Stimulated activated CD4-positive, alpha-beta T cell treated with anti-CD3 and anti-CD28 coated beads, TNF-alpha, amount 100 ng/mL, for 48 hours (primary cell): ENCODE measurements around the gene INTS11.
A peak's percentile ranks its signal among the peaks of the same experiment; 100 is the strongest.

Source experiments
- DNase-seq, 3 donors: peaks; one replicate each; pipeline ENCODE4 v3.0.0-alpha.2; 2020; ENCODE audit warnings: low read depth in 3 of 3

INTS11 gene

DNA sequence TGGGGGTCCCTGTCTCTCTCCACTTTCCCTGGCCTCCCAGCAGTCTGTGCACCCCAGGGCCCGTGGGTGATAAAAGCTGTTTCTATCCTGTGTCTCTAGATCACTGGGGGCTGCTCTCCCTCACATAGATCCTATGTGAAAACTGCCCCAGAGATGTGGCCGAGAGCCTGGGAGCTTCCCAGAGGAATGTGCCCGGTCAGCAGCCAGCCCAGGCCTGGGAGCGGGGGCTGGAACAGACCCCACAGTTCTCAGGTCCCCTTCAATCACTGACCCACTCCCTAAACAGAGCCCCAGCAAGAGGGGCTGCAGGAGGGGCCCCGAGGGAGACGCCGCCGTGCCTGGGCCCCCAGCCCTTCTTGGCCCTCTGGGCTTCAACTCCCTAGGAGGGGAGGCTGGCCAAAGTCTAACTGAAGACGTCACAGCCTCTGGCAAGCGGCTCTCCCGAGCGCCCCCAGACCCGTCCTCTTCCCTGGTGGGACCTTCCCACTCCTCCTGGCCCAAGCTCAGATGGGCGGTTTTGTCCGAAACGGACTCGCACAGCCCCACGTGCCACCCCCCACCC, 33.5 kb upstream of the INTS11 start:
- no peak for DNase-seq

DNA sequence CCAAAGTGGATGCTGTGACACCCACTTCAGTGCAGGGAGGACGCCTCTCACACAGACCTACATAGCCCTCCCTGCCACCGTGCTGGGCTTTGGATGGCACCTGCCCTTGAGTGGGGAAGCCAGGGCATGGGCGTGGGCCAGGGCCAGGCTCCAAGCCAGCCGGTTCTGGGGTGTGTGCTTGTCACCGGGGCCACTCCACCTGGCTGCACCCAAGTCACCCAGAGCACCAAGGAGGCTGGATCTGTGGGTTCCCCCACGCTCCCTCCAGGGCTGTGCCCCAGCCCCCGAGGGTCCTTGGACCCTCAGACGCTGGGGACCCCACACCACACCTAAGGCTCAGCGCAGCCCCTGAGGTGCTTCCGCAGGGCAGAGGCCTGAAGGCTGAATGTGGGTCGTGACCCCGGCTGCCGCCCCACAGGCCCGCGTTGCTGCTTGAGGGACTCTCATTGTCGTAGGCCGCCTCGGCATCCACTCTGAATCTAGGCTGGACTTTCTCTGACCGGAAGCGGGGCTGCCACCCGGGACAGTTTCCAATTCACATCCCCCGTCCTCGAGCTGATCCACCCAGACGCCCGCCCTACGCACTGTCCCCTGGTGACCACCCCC, 32.4 kb upstream of the INTS11 start:
- DNase-seq = no peak

DNA sequence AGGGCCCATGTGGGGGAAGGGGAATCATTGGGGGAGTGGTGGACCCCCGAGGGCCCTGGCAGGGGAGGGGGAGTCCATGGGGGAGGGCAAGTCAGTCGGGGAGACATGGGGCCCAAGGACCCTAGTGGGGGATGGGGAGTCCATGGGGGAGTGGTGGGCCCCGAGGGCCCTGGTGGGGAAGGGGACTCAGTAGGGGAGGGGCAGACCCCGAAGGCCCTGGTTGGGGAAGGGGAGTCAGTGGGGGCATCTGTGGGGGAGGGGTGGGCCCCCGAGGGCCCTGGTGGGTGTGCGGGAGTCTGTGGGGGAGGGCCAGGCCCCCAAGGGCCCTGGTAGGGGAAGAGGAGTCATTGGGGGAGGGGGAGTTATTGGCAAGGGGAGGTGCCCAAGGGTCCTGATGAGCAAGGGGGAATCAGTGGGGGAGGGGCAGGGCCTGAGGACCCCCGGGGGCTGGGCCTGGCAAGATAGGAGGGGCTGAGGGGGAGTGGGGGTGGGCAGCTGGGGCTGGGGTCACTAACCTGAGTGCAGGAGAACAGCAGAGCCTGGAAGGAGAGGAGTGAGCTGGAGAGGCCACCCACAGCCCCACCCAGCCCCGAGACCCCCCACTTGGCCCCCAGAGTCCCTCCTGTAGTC, 31.8 kb upstream of the INTS11 start:
- DNase-seq = no peak

DNA sequence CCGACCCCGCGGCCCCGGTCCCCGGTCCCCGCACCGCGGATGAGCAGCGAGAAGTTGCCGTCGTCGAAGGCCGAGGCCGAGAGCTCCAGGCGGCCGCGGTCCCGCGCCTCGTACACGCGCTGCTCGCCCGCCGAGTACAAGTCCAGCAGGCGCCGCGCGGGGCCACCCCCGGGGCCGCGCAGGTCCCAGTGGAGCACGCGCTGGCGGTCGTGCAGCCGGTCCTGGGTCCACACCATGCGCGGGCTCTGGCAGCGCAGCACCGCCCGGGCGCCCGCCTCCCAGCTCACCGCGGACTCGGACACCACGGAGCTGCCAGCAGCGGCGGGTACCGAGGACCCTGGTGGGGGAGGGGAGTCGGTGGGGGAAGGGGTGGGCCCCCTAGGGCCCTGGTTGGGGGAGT, 31.0 kb upstream of the INTS11 start:
- no peak for DNase-seq

DNA sequence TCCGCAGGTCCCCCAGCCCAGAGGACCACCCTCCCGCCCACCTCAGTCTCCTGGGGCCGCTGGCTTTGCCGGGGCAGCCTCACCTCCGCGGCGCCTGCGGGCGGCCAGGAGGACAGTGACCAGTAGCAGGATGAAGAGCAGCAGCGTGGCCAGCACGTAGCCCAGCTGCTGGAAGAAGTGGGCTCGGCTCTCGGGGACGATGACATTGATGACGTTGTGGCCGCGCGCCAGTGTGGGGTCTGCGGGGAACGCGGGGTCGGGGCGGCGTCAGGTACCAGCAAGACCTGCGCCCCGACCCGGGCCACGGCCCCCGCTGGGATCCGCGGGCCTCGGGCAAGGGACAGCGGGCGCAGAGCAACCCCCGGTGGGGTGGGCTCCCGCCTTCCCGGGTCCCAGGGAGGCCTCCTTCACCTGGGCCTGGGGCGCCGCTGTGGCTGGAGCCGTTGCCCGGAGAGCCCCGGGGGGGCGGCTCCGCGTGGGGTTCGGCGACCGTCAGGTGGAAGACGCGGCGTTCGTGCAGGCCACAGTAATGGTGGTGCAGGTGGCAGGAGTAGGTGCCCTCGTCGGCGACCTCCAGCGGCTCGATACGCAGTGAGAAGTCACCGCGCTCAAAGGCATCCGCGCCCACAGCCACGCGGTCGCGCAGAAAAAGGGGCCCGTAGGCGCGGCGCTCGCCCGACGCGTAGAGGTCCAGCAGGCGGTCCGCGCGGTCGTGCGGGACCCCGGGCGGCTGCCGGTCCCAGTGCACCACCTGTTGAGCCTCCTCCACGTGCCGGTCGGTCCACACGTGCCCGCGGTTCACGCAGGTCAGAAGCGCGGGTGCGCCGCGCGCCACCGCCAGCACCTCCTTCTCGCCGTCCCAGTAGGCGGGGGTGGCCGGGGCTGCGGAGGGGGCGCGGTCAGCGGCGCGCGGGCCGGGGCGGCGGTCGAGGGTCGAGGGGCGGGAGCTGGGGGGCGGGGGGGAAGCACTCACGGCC, 30.1 kb upstream of the INTS11 start:
- DNase-seq = no peak

DNA sequence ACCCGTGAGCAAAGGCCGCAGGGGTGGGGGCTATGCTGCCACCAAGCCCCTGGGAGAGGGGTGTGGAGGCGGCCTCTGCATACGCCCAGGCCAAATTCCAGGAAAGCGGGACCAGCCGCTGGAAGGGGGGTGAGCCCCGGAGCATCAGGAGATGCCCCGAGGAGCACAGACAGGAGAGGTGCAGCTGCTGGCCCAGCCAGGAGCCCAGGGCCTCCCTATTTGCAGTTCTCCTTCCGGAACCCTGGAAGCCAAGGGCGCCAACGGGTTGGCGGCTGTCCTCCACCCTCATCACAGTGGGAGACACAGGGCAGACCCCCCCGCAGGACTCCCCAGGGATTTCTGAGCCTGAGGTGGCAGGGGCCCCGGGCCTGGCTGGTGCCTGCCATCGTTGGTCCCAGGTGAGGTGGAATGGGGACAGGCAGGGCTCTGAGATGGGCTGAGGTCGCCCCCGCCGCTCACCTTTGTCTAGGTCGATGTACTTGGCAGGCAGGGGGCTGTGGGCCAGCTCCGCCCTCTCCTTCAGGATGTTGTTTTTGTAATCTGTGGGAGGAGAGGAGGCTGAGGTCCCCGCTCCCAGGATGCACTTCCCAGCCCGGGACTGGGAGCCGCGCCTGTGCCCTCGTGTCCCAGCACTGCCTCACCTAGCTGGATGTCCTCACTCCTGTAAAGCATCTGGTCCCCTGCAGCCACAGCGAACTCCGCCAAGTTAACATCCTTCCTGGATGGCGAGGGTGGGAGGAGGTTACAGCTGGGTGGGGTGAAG, 29.1 kb upstream of the INTS11 start:
- DNase-seq = no peak

DNA sequence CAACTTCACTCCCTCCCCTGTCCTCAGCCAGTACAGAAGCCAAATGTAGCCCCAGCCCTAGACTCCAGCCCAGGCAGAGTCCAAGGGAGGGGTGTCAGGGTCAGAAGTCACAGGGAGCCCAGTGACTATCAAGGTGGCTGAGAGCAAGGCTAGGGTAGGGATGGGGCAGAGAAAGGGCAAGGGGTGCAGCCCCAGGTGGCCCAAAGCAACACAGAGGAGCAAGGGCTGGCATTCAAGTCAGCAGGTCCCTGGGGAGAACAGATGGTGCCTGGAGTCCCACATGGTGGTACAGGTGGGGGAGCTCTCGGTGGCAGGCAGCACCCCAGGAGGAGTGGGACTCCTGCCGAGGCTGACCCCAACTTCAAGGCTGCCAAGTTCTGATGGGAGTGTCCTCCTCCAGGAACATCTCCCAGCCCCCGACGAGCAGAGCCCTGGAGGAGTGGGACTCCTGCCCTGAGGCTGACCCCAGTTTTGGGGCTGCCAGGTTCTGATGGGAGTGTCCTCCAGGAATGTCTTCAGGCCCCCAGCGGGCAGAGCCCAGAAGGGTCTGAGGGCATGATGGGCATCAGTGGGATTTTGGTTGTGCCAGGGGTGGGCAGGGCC, 28.4 kb upstream of the INTS11 start:
- DNase-seq = no peak

DNA sequence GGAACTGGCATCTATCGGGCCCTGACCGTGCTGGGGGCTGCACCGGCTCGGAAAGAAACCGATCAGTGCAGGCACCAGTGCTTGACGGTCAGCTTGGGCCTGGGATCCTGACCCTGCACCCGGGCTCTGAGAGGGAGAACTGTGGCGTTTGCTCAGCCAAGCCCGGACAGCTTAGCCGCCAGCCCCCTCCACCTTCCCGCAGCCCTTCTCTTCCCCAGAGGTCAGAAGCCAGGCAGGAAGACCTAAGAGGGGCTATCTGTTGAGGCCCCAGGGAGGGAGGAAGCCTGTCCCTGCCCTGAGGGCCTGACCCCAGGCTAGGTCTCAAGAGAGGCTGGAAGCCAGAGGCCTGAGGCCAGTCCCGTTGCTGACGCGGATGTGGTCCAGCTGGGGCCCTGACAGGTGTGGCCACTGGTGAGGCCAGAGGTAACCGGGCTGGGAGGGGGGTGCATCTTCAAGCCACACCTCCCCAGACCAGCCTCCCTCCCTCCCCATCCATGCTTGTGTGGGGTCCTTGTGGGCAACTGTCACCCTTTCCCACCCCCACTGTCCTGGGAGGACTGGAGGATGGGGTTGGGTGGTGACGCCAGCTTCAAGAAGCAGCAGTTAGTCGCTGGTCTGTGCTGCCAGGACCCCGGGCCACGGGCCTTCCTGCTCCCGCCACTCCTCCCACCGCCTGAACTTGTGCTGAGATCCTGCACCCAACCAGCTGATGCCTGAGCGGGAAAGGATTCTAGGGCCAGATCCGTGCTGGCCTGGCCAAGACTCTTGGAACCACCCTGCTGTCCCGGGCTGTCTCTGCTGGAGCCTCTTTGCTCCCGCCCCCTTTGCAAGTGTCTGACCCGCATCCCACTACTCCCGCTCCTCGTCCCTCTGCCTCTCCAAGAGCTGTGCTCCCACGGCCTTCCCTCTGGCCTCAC, 27.3 kb upstream of the INTS11 start:
- DNase-seq = no peak

DNA sequence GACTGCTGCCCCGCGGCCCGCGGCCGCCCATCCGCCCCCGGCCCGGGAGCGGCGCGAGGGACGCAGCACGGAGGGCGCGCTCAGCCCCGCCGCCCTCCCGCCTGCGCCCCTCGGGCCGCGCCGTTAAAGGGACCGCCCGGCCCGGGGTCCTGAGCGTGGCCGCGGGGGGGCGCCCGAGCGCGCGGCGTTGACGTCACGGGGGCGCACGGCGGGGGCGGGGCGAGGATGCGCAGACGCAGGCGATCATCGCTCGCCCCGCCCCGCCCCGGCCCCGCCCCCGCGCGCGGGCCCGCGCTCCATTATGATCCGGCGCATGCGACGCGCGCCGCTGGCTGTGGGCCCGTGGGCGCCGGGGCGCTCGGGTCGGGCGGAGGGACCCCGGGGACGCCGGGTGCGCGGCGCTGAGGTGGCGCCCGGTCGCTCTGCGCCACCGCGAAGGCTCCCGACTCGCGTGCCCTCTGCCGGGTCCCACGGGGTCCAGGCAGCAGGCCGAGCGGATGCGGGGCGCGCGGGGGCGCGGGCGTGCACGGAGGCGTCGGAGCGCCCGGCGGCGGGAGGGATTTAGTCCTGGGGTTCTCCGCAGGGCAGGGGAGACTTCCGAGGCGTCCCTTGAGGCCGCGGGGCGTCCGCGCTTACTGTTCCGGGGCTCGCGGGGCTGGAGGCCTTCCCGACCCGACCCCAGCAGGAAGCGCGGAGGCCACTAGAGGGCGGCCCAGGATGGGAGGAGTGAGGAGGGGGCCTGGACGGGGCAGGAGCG, 25.0 kb upstream of the INTS11 start, which contains the start of gene DVL1:
Gene DVL1, minus strand, starts transcription at position 163 of the 757 bp plus-strand sequence. CDS start 353 bp downstream, outside the sequence.
- peak in 2 of 3 donors; percentile 37 to 63 for DNase-seq

DNA sequence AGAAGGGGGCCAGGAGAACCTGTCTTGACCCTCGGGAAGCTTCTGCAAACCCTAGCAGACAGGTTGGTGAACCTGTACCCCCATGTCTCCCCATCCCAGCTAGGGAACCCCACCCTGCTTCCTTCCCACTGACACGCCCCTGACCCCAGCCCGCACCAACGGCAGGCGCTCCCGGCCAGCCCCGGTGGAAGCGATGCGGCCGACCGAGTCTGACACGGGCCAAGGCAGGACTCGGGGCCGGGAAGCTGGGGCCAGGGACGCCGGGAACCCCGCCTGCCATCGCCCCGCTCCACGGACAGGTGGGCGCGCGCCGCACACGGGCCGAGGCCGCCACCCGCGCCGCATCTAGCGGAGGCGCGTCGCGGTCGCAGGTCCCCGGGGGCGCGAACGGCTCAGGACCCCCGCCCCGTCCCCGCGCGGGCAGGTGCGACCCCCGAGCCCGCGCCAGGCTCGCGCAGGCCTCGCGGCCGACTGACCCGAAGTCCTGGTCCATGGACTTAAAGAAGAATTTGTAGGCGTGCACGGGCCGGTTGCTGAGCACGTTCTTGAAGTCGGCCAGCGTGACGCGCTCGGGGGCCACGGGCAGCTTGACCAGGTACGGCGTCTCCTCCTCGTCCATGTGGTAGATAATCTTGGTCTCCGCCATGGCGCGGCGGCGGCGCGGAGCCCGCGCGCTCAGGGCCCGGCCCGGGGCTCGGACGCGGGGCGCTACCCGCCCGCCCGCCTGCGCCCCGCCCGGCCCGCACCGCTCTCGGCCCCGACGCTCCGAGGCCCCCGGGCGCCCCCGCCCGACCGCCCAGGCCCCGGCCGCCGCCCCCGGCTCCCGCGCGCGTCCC, 24.2 kb upstream of the INTS11 start:
- DNase-seq = no peak

DNA sequence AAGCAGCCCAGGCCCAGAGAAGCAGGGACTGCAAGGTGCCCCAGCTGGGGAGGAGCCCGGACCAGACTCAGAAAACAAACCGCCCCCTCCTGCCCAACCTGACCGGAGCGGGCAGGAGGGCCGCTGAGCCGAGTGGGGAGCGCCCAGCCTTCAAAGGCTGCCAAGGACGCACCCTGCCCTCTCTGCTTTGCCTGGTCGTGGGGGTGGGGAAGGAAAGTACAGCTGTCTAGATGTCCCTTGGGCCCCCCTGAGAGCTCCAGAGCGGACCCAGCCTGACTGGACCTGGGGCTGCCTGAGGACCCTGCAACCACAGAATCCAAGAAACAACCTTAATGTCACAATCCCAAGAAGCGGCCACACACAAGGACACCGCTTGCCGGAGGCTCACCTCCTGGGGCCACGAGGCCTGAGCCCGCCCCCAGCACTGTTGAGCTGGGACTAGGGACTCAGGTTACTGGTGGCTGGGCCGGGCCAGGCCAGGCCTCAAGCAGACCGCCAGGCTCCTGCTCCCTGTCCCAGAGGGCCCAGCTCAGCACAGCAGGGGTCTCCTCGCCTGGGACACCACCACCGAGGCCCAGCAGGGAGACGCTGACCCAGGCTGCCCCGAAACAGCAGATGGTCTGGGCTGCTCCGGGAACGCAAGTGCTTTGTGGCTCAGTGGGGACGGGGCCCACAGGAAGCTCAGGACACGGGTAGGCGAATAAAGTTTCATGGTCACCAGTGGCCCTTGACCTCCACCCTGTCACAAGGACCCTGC, 23.4 kb upstream of the INTS11 start:
- no peak for DNase-seq

DNA sequence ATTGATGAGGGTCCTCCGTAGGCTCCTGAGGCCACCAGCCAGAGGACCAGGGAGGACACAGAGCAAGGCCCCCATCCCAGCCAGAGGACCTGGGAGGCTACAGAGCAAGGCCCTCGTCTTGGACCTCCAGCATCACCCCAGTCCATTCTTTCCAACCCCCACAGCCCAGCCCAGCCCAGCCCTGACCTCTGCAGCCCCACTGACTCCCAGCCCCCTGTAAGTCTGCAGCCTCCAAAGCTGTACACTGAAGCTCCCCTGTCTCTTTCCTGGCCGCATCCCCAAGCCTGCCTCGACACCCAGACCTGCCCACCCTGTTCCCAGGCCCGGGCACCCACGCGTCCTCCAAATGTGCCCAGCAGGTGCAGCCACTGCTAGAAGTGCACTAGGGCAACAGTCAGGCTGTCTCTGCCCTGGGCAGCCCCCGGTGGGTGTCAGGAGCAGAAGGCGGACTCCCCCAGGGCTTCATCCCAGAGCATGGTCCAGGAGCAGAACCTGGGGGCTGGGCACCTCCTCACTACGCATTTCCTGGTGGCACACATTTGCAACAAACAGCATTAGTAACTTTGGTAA, 22.7 kb upstream of the INTS11 start:
- no peak for DNase-seq

DNA sequence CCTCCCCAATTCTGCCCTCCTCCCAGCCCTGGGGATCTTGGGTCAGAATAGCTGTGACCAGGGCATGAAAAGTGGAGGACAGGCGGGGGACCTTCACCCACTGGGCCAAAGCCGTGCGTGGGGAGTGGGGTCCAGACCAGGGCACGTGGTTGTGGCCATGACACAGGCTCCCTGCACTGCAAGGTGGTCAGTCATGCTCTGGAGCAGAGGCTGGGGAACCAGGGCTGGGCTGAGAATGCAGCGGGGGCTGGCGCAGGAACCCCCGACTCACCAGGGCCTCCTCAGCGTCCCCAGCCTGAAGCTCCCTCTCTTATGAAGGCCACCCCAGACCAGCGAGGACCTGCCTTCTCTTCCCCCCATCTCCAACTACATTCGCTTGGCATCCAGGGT, 22.0 kb upstream of the INTS11 start:
- no peak for DNase-seq

DNA sequence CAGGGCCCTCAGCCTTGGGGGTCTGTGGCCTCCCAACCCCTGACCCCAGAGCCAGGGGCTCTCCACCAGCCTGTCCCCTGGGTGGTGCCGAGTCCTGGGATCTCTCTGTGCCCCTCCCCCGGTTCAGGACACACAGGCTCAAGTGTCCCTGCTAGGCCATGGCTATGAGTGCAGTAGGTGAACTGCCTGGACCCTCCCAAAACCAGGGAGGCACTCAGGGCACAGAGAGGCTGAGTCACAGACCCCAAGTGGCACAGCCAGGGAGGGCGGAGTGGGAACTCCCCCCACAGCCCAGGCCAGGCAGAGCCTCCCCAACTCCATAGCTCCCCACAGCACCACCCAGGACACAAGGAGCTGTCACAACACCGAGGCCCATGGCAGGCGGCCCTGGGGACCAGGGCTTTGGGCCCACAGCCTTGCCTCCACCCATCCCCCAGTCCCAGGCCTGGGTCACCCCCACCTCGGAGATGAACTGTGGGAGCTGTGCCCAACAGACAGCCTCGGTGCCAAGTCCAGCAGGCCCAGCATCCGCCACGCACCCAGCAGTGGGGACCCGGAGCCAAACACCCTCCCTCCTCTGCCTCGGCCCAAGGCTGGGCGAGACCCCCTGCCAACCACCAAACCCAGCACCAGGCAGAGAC, 21.5 kb upstream of the INTS11 start:
- no peak for DNase-seq

DNA sequence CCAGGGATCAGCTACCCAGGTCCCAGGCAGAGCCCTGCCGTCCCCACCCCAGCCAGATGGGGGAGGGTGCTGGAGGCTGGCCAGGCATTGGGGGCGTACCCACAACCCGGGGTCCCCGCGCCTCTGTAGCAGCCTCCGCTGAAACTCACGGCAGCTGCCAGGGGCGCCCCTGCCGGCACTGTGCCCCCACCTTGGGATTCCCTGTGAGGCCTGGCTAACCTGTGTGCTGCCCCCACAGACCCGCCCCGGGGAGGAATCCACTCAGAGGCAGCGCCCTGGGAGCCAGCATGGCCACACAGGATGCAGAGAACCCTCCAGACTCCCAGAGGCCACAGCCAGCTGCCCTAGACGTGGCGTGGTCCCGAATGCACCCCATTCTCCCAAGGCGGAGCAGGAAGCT, 20.9 kb upstream of the INTS11 start:
- no peak for DNase-seq

DNA sequence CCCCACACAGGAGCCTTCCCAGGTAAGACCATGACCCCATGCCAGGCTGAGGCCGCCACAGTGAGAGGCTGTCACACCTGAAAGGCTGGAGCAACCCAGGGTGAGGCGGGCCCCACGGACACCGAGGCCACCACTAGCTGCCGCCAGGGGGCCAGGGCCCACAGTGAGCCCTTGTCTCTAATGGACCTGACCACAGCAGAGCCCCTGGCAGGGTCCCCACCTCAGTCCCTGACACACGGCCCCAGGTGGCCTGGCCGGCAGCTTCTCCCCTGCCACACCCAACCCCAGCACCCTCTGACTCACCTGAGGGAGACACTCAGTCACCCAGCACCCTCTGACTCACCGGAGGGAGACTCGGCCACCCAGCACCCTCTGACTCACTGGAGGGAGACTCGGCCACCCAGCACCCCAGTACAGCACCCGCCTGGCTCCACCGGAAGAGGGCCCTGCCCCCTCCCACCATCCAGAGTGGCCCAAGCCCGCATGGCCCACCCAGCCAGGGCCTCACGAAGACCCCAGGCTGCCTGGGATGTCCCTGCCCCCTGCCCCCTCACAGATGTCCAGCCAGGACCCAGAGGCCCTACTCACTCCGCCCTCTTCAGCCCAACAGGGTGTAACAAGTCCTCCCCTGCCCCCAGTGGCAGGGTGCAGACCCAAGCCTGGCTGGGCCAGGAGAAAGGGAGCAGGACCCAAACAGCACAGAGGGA, 20.3 kb upstream of the INTS11 start:
- peak; percentile 39 to 55 (median 44) for DNase-seq
